Endothelial cell of coronary artery (primary cell): Measurements from ENCODE around the gene WSCD2. TPM values are rescaled to one million over a fixed set of nuclear protein-coding genes. Genes with fewer than 3 reads are reported as not detected.

Source experiments
- total RNA-seq: library from RNA; depleted of rRNA; stranded (reverse); fragments of >200 nt; gene quantifications from 2 replicates; pipeline ENCODE4 v1.2.3, GENCODE V29; 2014

Gene WSCD2
- not detected in 2 replicates for total RNA-seq

GRCh38 chr12:108129017-108129812, at the start of gene WSCD2:
Gene WSCD2 (plus strand): TSS chr12:108129288. CDS start chr12:108195833, 66,545 bp downstream.

Other genes starting within 250 kb of the WSCD2 start
- gene CMKLR1, start 210.0 kb downstream of the WSCD2 start, total RNA-seq = 0.09 and 0.28 TPM in 2 replicates